IMR-90 (cell line): ENCODE measurements around the gene EML1. TPM values are rescaled to one million over a fixed set of nuclear protein-coding genes. Genes with fewer than 3 reads are reported as not detected.
A peak's percentile ranks its signal among the peaks of the same experiment; 100 is the strongest.

ENCODE experiments used
- ATAC-seq: fragments of 200-7000 bp; cut with Tn5 transposase; 2 replicates; pipeline ENCODE4 v1.9.1; 2020; ENCODE audit warnings: low read depth, mild to moderate bottlenecking, moderate library complexity
- BruUV-seq: library from RNA; stranded (reverse); fragments of 400-500 nt; replicated peaks from 2 replicates; lab custom pipeline; 2021; lab: Mats Ljungman, UMichigan
- CTCF ChIA-PET: fragments of 300-600 bp; formaldehyde crosslinking; extraction: SDS; loops from one replicate; lab custom pipeline; 2021; ENCODE audit warnings: antibody characterized with exemption; lab: Yijun Ruan, JAX
- POLR2A ChIA-PET: fragments of 300-600 bp; sonication (Branson Sonifier 250); formaldehyde crosslinking; loops from one replicate; lab custom pipeline; 2022; ENCODE audit warnings: antibody characterized with exemption; ENCODE audit not compliant: unreplicated experiment; lab: Charles Lee
- DNase-seq: peaks from one replicate; pipeline ENCODE4 v3.0.0; 2013
- H2AFZ ChIP-seq: replicated peaks from 2 replicates; pipeline ENCODE3; 2013; ENCODE audit warnings: low read length, mild to moderate bottlenecking; ENCODE audit not compliant: poor library complexity
- H2AK5ac ChIP-seq: 2 replicates; pipeline ENCODE4 v1.6.1; 2013; ENCODE audit warnings: low read depth, low read length, inconsistent platforms
- H2AK9ac ChIP-seq: replicated peaks from 2 replicates; pipeline ENCODE3; 2013; ENCODE audit warnings: mild to moderate bottlenecking, low read depth, low read length, moderate library complexity; ENCODE audit not compliant: poor library complexity
- H2BK120ac ChIP-seq: 2 replicates; pipeline ENCODE4 v1.6.1; 2013; ENCODE audit warnings: low read depth, low read length, inconsistent platforms
- H2BK15ac ChIP-seq: 3 replicates; pipeline ENCODE4 v1.6.1; 2013; ENCODE audit warnings: low read depth, low read length, inconsistent platforms
- H2BK20ac ChIP-seq: 2 replicates; pipeline ENCODE4 v1.6.1; 2013; ENCODE audit warnings: low read depth, mild to moderate bottlenecking, inconsistent platforms, low read length, moderate library complexity
- H2BK5ac ChIP-seq: 2 replicates; pipeline ENCODE4 v1.6.1; 2013; ENCODE audit warnings: mild to moderate bottlenecking, low read depth, low read length, inconsistent platforms; ENCODE audit not compliant: poor library complexity, severe bottlenecking
- H3K14ac ChIP-seq: replicated peaks from 2 replicates; pipeline ENCODE4 v1.6.1; 2013; ENCODE audit warnings: low read depth, low read length, inconsistent platforms
- H3K18ac ChIP-seq: 2 replicates; pipeline ENCODE4 v1.6.1; 2013; ENCODE audit warnings: low read depth, low read length, control low read depth
- H3K23ac ChIP-seq: 2 replicates; pipeline ENCODE4 v1.6.1; 2013; ENCODE audit warnings: low read depth, low read length, inconsistent platforms
- H3K27ac ChIP-seq: 2 replicates; pipeline ENCODE4 v1.5.1; 2013; ENCODE audit warnings: mild to moderate bottlenecking, control low read depth, low read length; ENCODE audit not compliant: insufficient read depth
- H3K27me3 ChIP-seq: 2 replicates; pipeline ENCODE4 v1.6.1; 2013; ENCODE audit warnings: low read length; ENCODE audit not compliant: control insufficient read depth, insufficient read depth
- H3K36me3 ChIP-seq: 2 replicates; pipeline ENCODE4 v1.6.1; 2013; ENCODE audit warnings: low read length, mixed read lengths; ENCODE audit not compliant: control insufficient read depth, insufficient read depth
- H3K4ac ChIP-seq: 2 replicates; pipeline ENCODE4 v1.6.1; 2013; ENCODE audit warnings: low read depth, low read length, inconsistent platforms
- H3K4me1 ChIP-seq: 2 replicates; pipeline ENCODE4 v1.6.1; 2013; ENCODE audit warnings: low read length, mixed read lengths; ENCODE audit not compliant: control insufficient read depth, insufficient read depth
- H3K4me2 ChIP-seq: 2 replicates; pipeline ENCODE4 v1.6.1; 2013; ENCODE audit warnings: low read depth, mild to moderate bottlenecking, control low read depth, low read length, moderate library complexity
- H3K4me3 ChIP-seq: 2 replicates; pipeline ENCODE4 v1.5.1; 2013; ENCODE audit warnings: low read depth, mild to moderate bottlenecking, control low read depth, low read length, moderate library complexity; ENCODE audit not compliant: insufficient read depth
- H3K56ac ChIP-seq: 2 replicates; pipeline ENCODE4 v1.6.1; 2013; ENCODE audit warnings: low read length, inconsistent platforms; ENCODE audit not compliant: insufficient read depth; ENCODE audit errors: extremely low read depth
- H3K79me1 ChIP-seq, 2 experiments: 2 replicates each; pipeline ENCODE4 v1.6.1; 2013; ENCODE audit warnings: low read length in 2 of 2, inconsistent platforms in 1 of 2, low read depth in 1 of 2
- H3K9ac ChIP-seq: 2 replicates; pipeline ENCODE4 v1.6.1; 2013; ENCODE audit warnings: low read depth, low read length, control low read depth
- H3K9me1 ChIP-seq: 2 replicates; pipeline ENCODE4 v1.6.1; 2013; ENCODE audit warnings: low read length, inconsistent platforms; ENCODE audit not compliant: insufficient read depth
- H3K9me3 ChIP-seq: 2 replicates; pipeline ENCODE4 v1.6.1; 2013; ENCODE audit warnings: low read length; ENCODE audit not compliant: control insufficient read depth, insufficient read depth
- H4K20me1 ChIP-seq: 2 replicates; pipeline ENCODE4 v1.6.1; 2013; ENCODE audit warnings: low read length, inconsistent platforms; ENCODE audit not compliant: insufficient read depth
- H4K5ac ChIP-seq: 2 replicates; pipeline ENCODE4 v1.6.1; 2013; ENCODE audit warnings: mild to moderate bottlenecking, low read depth, low read length, control low read depth
- H4K8ac ChIP-seq, 2 experiments: 2 replicates each; pipeline ENCODE4 v1.6.1; 2013; ENCODE audit warnings: low read depth in 2 of 2, low read length in 2 of 2, control low read depth in 1 of 2, inconsistent platforms in 1 of 2
- H4K91ac ChIP-seq: 2 replicates; pipeline ENCODE4 v1.6.1; 2013; ENCODE audit warnings: low read depth, low read length, inconsistent platforms; ENCODE audit not compliant: insufficient read depth
- CHD1 ChIP-seq: IDR thresholded peaks from 2 replicates; pipeline ENCODE4 v1.6.1; 2012; ENCODE audit warnings: low read depth, low read length, improper control_type of control experiment
- WGBS, 2 experiments: methylation state at CpG; one replicate each; pipeline versions ENCODE4 v1.1.5 to v1.1.7; 2013; ENCODE audit warnings: missing lambda C conversion rate in 2 of 2; ENCODE audit not compliant: insufficient read length in 1 of 2; ENCODE audit errors: extremely low coverage in 2 of 2; 5-methylcytosine and 5-hydroxymethylcytosine counted together
- dilution Hi-C: fragments of 300-500 bp; cut with HindIII; formaldehyde crosslinking; loops from one replicate; pipeline ENCODE4 v1.14.3; 2018; ENCODE audit warnings: low sequenced_read_pairs; ENCODE audit not compliant: unreplicated experiment
- in situ Hi-C: fragments of 300-500 bp; cut with MboI; formaldehyde crosslinking; loops from 3 replicates; pipeline ENCODE4 v1.14.3; 2019; ENCODE audit warnings: low sequenced_read_pairs, inconsistent platforms, mixed read lengths
- intact Hi-C: fragments of 100-400 bp; cut with micrococcal nuclease; formaldehyde crosslinking; loops from 2 replicates; pipeline ENCODE4 v1.10.0; 2022
- polyA plus RNA-seq, 3 experiments: library from polyadenylated mRNA; depleted of rRNA; stranded (reverse); fragments of >200 nt; gene quantifications; 2 replicates each; pipeline ENCODE4 v1.2.3, GENCODE V29; 2012; ENCODE audit warnings: low replicate concordance in 1 of 3
- total RNA-seq: library from RNA; depleted of rRNA; stranded (reverse); fragments of >200 nt; gene quantifications from 2 replicates; pipeline ENCODE4 v1.2.3, GENCODE V29; 2012

Gene EML1
- total and polyA plus RNA-seq, 2 of the 4 experiments (the other 2 are of a cell fraction): 14.0 to 42.3 TPM

- no TSS peak for BruUV-seq
- H2BK120ac ChIP-seq: no peak overlapping the region
- ChIA-PET POLR2A (no interaction called here), CTCF (no interaction called here)
- no peak overlapping the region for H4K8ac ChIP-seq
- in situ Hi-C loops: no loop called here
- H3K9me3 ChIP-seq: no peaks in the 10 kb centered on the region
- ATAC-seq: no peak
- dilution Hi-C loops: no loop called here
- no peak for TF ChIP-seq CHD1
- H4K5ac ChIP-seq: no peak overlapping the region
- 100% methylated on average over 2 of the region's 5 CpGs; no CpG with 5 or more reads in 1 of the 2 experiments for WGBS, 2 experiments
- H3K9me1 ChIP-seq: no peaks in the 10 kb centered on the region
- H3K18ac ChIP-seq: no peak overlapping the region
- intact Hi-C loops: no loop called here
- H3K23ac ChIP-seq: no peak overlapping the region
- H2BK15ac ChIP-seq: no peak overlapping the region
- no peak overlapping the region for H3K4me3 ChIP-seq
- H3K56ac ChIP-seq: 0 out of 2 replicates have a peak overlapping the region, but pooled peaks have one; percentile 24
- H3K27ac ChIP-seq: no peak overlapping the region
- H2AK9ac ChIP-seq: no peak overlapping the region
- no peak overlapping the region for H3K4me2 ChIP-seq
- H3K27me3 ChIP-seq: peaks cover 1% of the 10 kb centered on the region; the same call in 1 of the 2 replicates
- no peaks in the 10 kb centered on the region for H3K4me1 ChIP-seq
- peaks cover 26% of the 10 kb centered on the region; the same call in 1 of the 2 replicates for H4K20me1 ChIP-seq
- H3K9ac ChIP-seq: no peak overlapping the region
- H4K91ac ChIP-seq: no peak overlapping the region
- H2BK5ac ChIP-seq: no peak overlapping the region
- H2AK5ac ChIP-seq: no peak overlapping the region
- H3K14ac ChIP-seq: no peak overlapping the region
- no peak overlapping the region for H3K4ac ChIP-seq
- DNase-seq: no peak
- no peaks in the 10 kb centered on the region for H3K36me3 ChIP-seq
- H2BK20ac ChIP-seq: no peak overlapping the region
- no peak overlapping the region for H2AFZ ChIP-seq
- peaks cover 18 to 28% of the 10 kb centered on the region in 2 experiments for H3K79me1 ChIP-seq
These were observed 38.1 kb downstream of the EML1 start for GRCh38 chr14:99831303-99831702.
